Psoas muscle (tissue), 8 donors: ENCODE data around the gene LONP2. TPM values are rescaled to one million over a fixed set of nuclear protein-coding genes. Genes with fewer than 3 reads are reported as not detected.

ENCODE experiments used
- ATAC-seq, 4 donors: fragments of 200-7000 bp; cut with Tn5 transposase; one replicate each; pipeline ENCODE4 v1.9.1; 2020; ENCODE audit warnings: moderate library complexity in 3 of 4, mild to moderate bottlenecking in 2 of 4
- DNase-seq, 2 donors: peaks; one replicate each; pipeline ENCODE4 v3.0.0-alpha.2; 2020
- H3K27ac ChIP-seq: fragments of 200-600 bp; one replicate; pipeline ENCODE4 v1.8.0; 2022
- H3K27me3 ChIP-seq, 3 donors: fragments of 200-600 bp in 1 of 3; one replicate each; pipeline versions ENCODE4 v1.6.1 to v1.8.0; 2013 to 2022; ENCODE audit warnings: low read length in 2 of 3, mild to moderate bottlenecking in 2 of 3, moderate library complexity in 1 of 3; ENCODE audit not compliant: insufficient read depth in 3 of 3
- H3K36me3 ChIP-seq, 2 donors: fragments of 200-600 bp in 1 of 2; one replicate each; pipeline versions ENCODE4 v1.6.1 to v1.8.0; 2013 to 2022; ENCODE audit warnings: low read depth in 1 of 2, mild to moderate bottlenecking in 1 of 2, moderate library complexity in 1 of 2; ENCODE audit not compliant: insufficient read depth in 1 of 2
- H3K4me1 ChIP-seq: fragments of 200-600 bp; one replicate; pipeline ENCODE4 v1.8.0; 2022
- H3K4me3 ChIP-seq: fragments of 200-600 bp; one replicate; pipeline ENCODE4 v1.8.0; 2022; ENCODE audit warnings: mild to moderate bottlenecking
- H3K9me3 ChIP-seq: fragments of 200-600 bp; one replicate; pipeline ENCODE4 v1.8.0; 2022
- CTCF ChIP-seq: fragments of 200-600 bp; IDR thresholded peaks from one replicate; pipeline ENCODE4 v1.8.0; 2022; ENCODE audit warnings: antibody characterized with exemption
- WGBS, 3 donors: extraction: QIAGEN DNeasy Blood & Tissue Kit; methylation state at CpG; one replicate each; pipeline versions ENCODE4 v1.1.6 to v1.1.7; 2013; 5-methylcytosine and 5-hydroxymethylcytosine counted together
- intact Hi-C, 2 donors: fragments of 100-400 bp; cut with DNase I; formaldehyde crosslinking; loops; one replicate each; pipeline versions ENCODE4 v1.11.0 to v1.14.2; 2022
- polyA plus RNA-seq, 3 donors: library from polyadenylated mRNA; stranded (reverse); fragments of 200-250 nt; gene quantifications; one replicate each; pipeline ENCODE4 v1.2.3, GENCODE V29; 2013
- total RNA-seq, 4 donors: library from RNA; stranded (reverse); fragmentation: NEBNext Ultra II Directional in 2 of 4; extraction: Animal tissue kit (Norgen Biotek cat#: 25700) in 2 of 4; gene quantifications; one replicate each; pipeline versions ENCODE4 v1.2.1 to v1.2.4, GENCODE V29; 2021 to 2023
- donor health status: healthy with polysubstance abuse.
- donor health status: DM: no; HTN: no; CAD: no; lungs with moderate emphysema.
- donor health status: Bipolar disorder and iron deficiency.
- donor health status: healthy.
- donor health status: DM: yes; HTN: yes; CAD: no.
- donor health status: DM: no; HTN: no; CAD: no.
- donor health status: DM: no; HTN: no; CAD: no.
- donor health status: DM: yes; HTN: yes; CAD: no.

LONP2 gene
- total and polyA plus RNA-seq, 7 donors: 15.2 to 68.0 (median 46.5) TPM

GRCh38 chr16:48383877-48384519 is 139.9 kb downstream of the LONP2 start:
- WGBS, 3 donors: 1 to 2% (median 2%) methylated on average over 15 of the region's 15 CpGs
- intact Hi-C loops: loop anchor here in 1 of 2 donors (2.0 kb wide), 1 partner anchor 15 kb away; no protein-coding TSS in a partner anchor
- H3K4me1 ChIP-seq: peaks cover 50% of the 10 kb centered on the region

GRCh38 chr16:48384520-48385252 is 140.6 kb downstream of the LONP2 start:
- Histone ChIP-seq H3K4me3 (peak overlapping the region; percentile 74), H3K4me1 (peaks cover 44% of the 10 kb centered on the region), H3K36me3 (no peaks in the 10 kb centered on the region), H3K27ac (peak overlapping the region; percentile 100), H3K27me3 (no peaks in the 10 kb centered on the region), H3K9me3 (no peaks in the 10 kb centered on the region)
- DNase-seq: peak; percentile 66 to 80
- intact Hi-C loops: loop anchor here in 1 of 2 donors (5.0 kb wide), 1 partner anchor 68 kb away; no protein-coding TSS in a partner anchor
- no peak for TF ChIP-seq CTCF
- 0% methylated on average over 26 to 103 of the region's 103 CpGs for WGBS, 3 donors
- peak; percentile 68 to 76 (median 70) for ATAC-seq

More at GRCh38 chr16:48383877-48384519, 139.9 kb downstream of the LONP2 start:
- Histone ChIP-seq H3K4me3 (peak overlapping the region; percentile 74), H3K9me3 (no peaks in the 10 kb centered on the region), H3K27me3 (no peaks in the 10 kb centered on the region), H3K36me3 (no peaks in the 10 kb centered on the region), H3K27ac (peak overlapping the region; percentile 100)
- ATAC-seq (peak in 3 of 4 donors; percentile 19 to 20 (median 20)), DNase-seq (no peak)
- no peak for TF ChIP-seq CTCF

- no peak for TF ChIP-seq CTCF
- Histone ChIP-seq H3K27me3 (no peaks in the 10 kb centered on the region), H3K36me3 (no peaks in the 10 kb centered on the region), H3K27ac (peak within 1 kb of the TSS; percentile 100), H3K4me3 (peak within 1 kb of the TSS; percentile 74), H3K4me1 (peaks cover 38% of the 10 kb centered on the region), H3K9me3 (no peaks in the 10 kb centered on the region)
- DNase-seq (peak; percentile 88 to 92), ATAC-seq (peak; percentile 88 to 91 (median 89))
- intact Hi-C loops: loop anchor here in 1 of 2 donors (5.0 kb wide), 1 partner anchor 67 kb away; no protein-coding TSS in a partner anchor
- 0 to 1% (median 1%) methylated on average over 34 to 105 of the region's 105 CpGs for WGBS, 3 donors
These were observed 141.4 kb downstream of the LONP2 start, which contains the start of gene SIAH1 for GRCh38 chr16:48385253-48386150. TSS of gene SIAH1 (minus strand) at chr16:48385413. CDS start at chr16:48362428, 22,985 bp downstream.

- intact Hi-C loops: loop anchor here in 1 of 2 donors (5.0 kb wide), 1 partner anchor 66 kb away; no protein-coding TSS in a partner anchor
These were observed 142.6 kb downstream of the LONP2 start for GRCh38 chr16:48386559-48387312.

More at GRCh38 chr16:48386559-48387312, 142.6 kb downstream of the LONP2 start:
- TF ChIP-seq CTCF: no peak
- DNase-seq (peak in 1 of 2 donors; percentile 56), ATAC-seq (peak in 1 of 4 donors; percentile 28)
- WGBS, 3 donors: 46 to 77% (median 48%) methylated on average over 17 of the region's 17 CpGs
- Histone ChIP-seq H3K9me3 (no peaks in the 10 kb centered on the region), H3K36me3 (no peaks in the 10 kb centered on the region), H3K4me1 (peaks cover 25% of the 10 kb centered on the region), H3K4me3 (peak overlapping the region; percentile 74), H3K27me3 (no peaks in the 10 kb centered on the region), H3K27ac (peak overlapping the region; percentile 100)
